Measurements from ENCODE around the gene EPHA2. TPM values are rescaled to one million over a fixed set of nuclear protein-coding genes. Genes with fewer than 3 reads are reported as not detected.
A peak's percentile ranks its signal among the peaks of the same experiment; 100 is the strongest.
"Not testable (repeated sequence)": the region's sequence is repeated elsewhere in the genome, so short reads cannot be mapped to it uniquely, and the experiment has no call there.

EPHA2 gene
- total and polyA plus RNA-seq, 12 donors = 0.83 to 49.5 (median 14.8) TPM

GRCh38 chr1:16199157-16199501 is 43.3 kb upstream of the EPHA2 start:
- peaks cover 0 to under 1% of the 10 kb centered on the region in 2 donors for H3K36me3 ChIP-seq (replicated peaks in 1 of 2)
- intact Hi-C loops (cut with DNase I) = loop anchor here in 1 of 2 donors (5.0 kb wide), 1 partner anchor 48 kb away; no protein-coding TSS in a partner anchor
- no peak overlapping the region for H3K4me3 ChIP-seq
- no peak for DNase-seq
- H3K4me1 ChIP-seq (replicated peaks in 1 of 2) = peaks cover 0 to 6% of the 10 kb centered on the region in 2 donors
- no peaks in the 10 kb centered on the region for H3K9me3 ChIP-seq (replicated peaks in 1 of 3)
- 63 to 89% (median 72%) methylated on average over 1 of the region's 1 CpG for WGBS, 4 donors
- H3K27me3 ChIP-seq = no peaks in the 10 kb centered on the region
- TF ChIP-seq, protein P1, sequence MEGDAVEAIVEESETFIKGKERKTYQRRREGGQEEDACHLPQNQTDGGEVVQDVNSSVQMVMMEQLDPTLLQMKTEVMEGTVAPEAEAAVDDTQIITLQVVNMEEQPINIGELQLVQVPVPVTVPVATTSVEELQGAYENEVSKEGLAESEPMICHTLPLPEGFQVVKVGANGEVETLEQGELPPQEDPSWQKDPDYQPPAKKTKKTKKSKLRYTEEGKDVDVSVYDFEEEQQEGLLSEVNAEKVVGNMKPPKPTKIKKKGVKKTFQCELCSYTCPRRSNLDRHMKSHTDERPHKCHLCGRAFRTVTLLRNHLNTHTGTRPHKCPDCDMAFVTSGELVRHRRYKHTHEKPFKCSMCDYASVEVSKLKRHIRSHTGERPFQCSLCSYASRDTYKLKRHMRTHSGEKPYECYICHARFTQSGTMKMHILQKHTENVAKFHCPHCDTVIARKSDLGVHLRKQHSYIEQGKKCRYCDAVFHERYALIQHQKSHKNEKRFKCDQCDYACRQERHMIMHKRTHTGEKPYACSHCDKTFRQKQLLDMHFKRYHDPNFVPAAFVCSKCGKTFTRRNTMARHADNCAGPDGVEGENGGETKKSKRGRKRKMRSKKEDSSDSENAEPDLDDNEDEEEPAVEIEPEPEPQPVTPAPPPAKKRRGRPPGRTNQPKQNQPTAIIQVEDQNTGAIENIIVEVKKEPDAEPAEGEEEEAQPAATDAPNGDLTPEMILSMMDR (IDR thresholded peaks at IDR 0.05) = no peak
- no peak for TF ChIP-seq POLR2A (IDR thresholded peaks at IDR 0.05)
- no peak overlapping the region for H3K27ac ChIP-seq

- H3K27me3 ChIP-seq = no peaks in the 10 kb centered on the region
- TF ChIP-seq, protein P1 (IDR thresholded peaks at IDR 0.05) = no peak
- TF ChIP-seq POLR2A (IDR thresholded peaks at IDR 0.05) = no peak
- no peak overlapping the region for H3K4me3 ChIP-seq
- no peak for DNase-seq
- intact Hi-C loops (cut with DNase I) = loop anchor here in 1 of 2 donors (5.0 kb wide), 1 partner anchor 49 kb away; no protein-coding TSS in a partner anchor
- no peak overlapping the region for H3K27ac ChIP-seq
- WGBS, 4 donors = 83 to 95% (median 89%) methylated on average over 1 to 8 of the region's 8 CpGs
- H3K4me1 ChIP-seq (replicated peaks in 1 of 2) = peaks cover 0 to 6% of the 10 kb centered on the region in 2 donors
- no peaks in the 10 kb centered on the region for H3K9me3 ChIP-seq (replicated peaks in 1 of 3)
- H3K36me3 ChIP-seq (replicated peaks in 1 of 2) = no peaks in the 10 kb centered on the region
These were observed 42.7 kb upstream of the EPHA2 start for GRCh38 chr1:16198444-16199156.

DNA sequence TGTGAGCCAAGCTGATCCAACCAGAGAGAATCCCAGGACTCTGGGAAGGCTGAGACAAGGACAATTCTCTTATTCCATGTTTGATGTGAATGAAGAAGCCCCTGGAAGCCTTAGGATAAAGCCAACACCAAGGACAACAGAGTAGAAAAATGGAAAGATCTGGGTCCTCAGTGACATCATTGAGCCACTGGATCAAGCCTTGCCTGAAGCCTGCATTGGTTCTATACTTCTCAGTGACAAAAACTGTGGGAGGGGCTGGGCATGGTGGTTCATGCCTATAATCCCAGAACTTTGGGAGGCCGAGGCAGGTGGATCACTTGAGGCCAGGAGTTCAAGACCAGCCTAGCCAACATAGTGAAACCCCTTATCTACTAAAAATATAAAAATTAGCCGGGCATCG is 41.0 kb upstream of the EPHA2 start:
- 67 to 100% (median 93%) methylated on average over 2 to 3 of the region's 3 CpGs for WGBS, 4 donors
- intact Hi-C loops (cut with DNase I) = loop anchor here in 1 of 2 donors (5.0 kb wide), 1 partner anchor 50 kb away; no protein-coding TSS in a partner anchor

GRCh38 chr1:16196139-16196538 is 40.3 kb upstream of the EPHA2 start:
- DNase-seq; H3K36me3 ChIP-seq (replicated peaks in 1 of 2); H3K4me3 ChIP-seq; H3K4me1 ChIP-seq (replicated peaks in 1 of 2); H3K27me3 ChIP-seq; H3K9me3 ChIP-seq (replicated peaks in 1 of 3): not testable (repeated sequence)
- intact Hi-C loops (cut with DNase I) = loop anchor here in 1 of 2 donors (5.0 kb wide), 1 partner anchor 51 kb away; no protein-coding TSS in a partner anchor
- peak overlapping the region in 3 of 5 donors; percentile 84 to 90 (median 87) for H3K27ac ChIP-seq
- WGBS, 4 donors = 94 to 100% (median 95%) methylated on average over 4 of the region's 4 CpGs

More for the DNA sequence above, 41.0 kb upstream of the EPHA2 start:
- no peak overlapping the region for H3K27ac ChIP-seq
- TF ChIP-seq, protein P1 (IDR thresholded peaks at IDR 0.05) = no peak
- TF ChIP-seq POLR2A (IDR thresholded peaks at IDR 0.05) = no peak
- H3K27me3 ChIP-seq = no peaks in the 10 kb centered on the region
- no peaks in the 10 kb centered on the region for H3K9me3 ChIP-seq (replicated peaks in 1 of 3)
- DNase-seq = no peak
- H3K36me3 ChIP-seq (replicated peaks in 1 of 2) = no peaks in the 10 kb centered on the region
- H3K4me3 ChIP-seq = no peak overlapping the region
- peaks cover 0 to 6% of the 10 kb centered on the region in 2 donors for H3K4me1 ChIP-seq (replicated peaks in 1 of 2)

All from adrenal gland (tissue), 12 donors.